ENCODE results near the gene MPG.

- TF ChIP-seq CTCF (IDR thresholded peaks at IDR 0.05; ENCODE audit: borderline replicate concordance, extremely low read depth, low read length, poor library complexity, severe bottlenecking) (no peak), EZH2 (IDR thresholded peaks at IDR 0.05; ENCODE audit: borderline replicate concordance, low read depth, low read length, severe bottlenecking) (no peak)
Measured at GRCh38 chr16:36336-36984, 41.6 kb upstream of the MPG start.
